ENCODE results near the gene FRMPD4.

FRMPD4 gene

GRCh38 chrX:12307961-12308360 is 169.7 kb downstream of the FRMPD4 start:
- DNase-seq: no peak

GRCh38 chrX:12308420-12308819 is 170.1 kb downstream of the FRMPD4 start:
- no peak for DNase-seq

DNA sequence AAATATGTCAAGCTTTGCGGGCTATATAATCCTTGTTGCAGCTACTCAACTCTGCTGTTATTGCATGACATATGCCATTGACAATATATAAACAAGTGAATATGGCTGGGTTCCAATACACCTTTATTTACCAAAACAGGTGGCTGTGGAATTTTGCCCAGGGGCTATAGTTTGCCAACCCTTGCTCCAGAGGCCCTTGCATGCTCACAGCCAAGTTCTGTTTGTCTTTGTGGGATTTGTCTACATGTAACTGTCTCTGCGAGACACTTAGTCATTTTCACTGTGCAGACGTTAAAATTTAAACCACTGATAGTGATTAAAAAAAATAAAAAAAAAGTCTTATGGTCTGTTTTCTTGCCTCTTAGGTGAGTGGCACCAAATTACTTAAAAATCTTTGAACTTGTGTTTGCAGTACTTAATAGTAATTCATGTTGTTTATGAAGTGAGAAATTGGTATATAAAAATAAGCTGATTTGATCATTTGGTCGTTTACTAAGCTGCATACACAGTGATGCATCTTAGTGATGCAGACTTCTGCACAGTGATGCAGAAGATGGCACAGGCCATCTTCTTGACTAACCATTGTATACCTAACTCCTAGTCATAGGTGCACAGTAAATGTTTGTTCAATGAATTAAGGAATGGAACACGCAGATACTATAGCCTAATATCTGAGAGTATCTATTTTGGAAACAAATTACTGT is 170.9 kb downstream of the FRMPD4 start:
- no peak for DNase-seq

DNA sequence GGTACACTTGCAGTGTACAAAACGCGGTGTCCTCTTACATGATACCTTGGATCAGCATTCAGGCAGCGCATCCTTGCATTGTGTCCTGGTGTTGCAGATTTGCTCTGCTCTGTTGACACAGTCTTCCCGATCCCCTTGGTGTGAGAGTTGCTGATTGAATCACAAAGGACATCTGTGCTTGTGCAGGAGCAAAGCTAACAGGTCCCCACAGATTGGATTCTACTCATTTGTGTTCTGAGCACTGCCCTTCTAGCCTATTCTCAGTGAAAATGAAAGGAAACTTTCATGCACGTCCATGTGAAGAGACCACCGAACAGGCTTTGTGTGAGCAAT is 171.4 kb downstream of the FRMPD4 start:
- no peak for DNase-seq

GRCh38 chrX:12314651-12315050 is 176.4 kb downstream of the FRMPD4 start:
- no peak for DNase-seq

DNA sequence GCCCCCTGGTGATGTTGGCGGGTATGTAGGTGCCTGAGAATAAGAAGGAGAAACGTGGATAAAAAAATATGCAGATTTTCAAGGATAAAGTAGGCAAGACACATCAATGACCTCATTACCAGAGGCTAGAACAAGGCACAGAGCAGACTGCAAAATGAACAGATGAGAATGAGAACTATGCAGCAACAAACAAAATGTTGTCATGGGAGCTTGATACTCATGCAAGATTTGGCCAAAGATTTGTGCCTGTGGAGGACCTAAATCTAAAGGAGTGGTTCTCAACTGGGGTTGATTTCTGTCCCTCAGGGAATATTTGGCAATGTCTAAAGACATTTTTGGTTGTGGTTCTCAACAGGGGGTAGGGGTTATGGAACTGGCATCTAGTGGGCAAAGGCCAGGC is 177.3 kb downstream of the FRMPD4 start:
- no peak for DNase-seq

DNA sequence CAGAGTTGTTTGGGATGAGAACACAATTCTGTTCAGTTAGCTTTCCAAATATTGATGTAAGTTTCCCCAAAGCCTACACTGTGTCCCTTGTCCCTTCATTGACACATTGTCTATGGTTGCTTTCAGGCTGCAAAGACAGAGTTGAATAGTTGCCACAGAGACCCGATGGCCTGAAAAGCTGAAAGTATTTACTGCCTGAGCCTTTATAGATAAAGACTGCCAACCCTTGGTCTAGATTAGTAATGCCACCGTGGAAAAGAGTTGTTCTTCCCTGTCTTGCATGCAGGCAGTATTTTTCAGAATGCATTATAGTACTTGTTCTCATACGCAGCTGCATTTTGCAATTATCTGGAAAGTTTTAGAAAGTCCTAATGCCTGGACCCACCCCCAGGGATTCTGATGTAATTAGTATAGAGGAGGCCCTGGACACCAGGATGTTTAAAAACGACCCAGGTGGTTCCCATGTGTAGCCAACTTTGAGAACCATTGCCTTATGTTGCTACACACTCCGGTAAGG is 180.8 kb downstream of the FRMPD4 start:
- no peak for DNase-seq

GRCh38 chrX:12319992-12320391 is 181.7 kb downstream of the FRMPD4 start:
- no peak for DNase-seq

DNA sequence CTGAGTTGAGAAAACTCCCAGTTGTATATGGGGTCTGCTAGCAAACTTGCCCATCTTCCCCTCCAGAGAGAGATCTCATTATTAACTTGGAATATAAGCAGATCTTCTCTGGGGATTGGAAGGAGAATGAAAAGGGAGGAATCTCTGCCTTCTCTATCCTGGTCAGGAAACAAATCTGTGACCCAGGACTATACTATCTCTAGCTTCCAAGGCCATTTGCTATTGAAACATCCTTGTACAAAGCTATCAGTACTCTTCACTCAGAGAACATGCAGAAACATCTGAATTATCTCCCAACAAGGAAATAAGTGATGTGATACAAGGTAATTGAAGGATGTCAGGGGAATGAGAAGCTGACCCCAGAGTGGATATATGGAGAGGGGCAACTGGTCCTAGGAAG is 183.8 kb downstream of the FRMPD4 start:
- DNase-seq: no peak

- no peak for DNase-seq
Measured at GRCh38 chrX:12325171-12325570, 186.9 kb downstream of the FRMPD4 start.

DNA sequence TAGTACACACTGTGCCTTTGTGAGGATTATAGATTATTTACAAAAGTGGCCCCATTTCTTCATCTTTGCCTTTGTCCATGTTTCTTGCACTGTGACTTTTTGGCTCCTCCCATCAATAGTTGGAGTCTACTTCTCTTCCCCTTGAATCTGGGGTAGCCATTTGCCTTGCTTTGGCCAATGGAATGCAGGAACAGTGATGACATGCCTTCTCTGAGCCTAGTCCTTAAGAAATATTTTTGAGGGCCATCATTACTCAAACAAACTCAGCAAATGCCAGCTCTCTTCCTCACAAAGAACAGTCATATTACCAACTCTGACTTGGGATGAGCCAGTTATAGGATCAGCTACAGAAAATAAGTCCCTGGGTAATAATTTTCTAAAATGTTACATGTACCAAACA is 189.6 kb downstream of the FRMPD4 start:
- DNase-seq: no peak

- DNase-seq: no peak
Measured at GRCh38 chrX:12329476-12329875, 191.2 kb downstream of the FRMPD4 start.

DNA sequence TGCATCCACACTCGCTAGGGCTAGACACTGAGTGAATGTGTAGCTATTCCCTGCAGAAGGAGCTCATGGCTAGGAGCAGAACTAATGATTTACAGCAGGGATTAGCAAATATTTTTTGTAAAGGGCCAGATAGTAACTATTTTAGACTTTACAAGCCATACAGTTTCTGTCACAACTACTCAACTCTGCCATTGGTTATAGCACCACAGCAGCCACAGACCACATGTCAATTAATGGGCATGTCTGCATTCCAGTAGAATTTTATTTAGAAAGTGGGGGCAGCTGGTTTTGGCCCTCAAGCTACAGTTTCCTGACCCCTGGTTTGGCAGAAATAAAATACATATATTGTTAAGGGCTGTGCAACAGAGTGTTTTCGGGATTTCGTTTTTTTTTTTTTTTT is 192.6 kb downstream of the FRMPD4 start:
- DNase-seq: no peak

DNA sequence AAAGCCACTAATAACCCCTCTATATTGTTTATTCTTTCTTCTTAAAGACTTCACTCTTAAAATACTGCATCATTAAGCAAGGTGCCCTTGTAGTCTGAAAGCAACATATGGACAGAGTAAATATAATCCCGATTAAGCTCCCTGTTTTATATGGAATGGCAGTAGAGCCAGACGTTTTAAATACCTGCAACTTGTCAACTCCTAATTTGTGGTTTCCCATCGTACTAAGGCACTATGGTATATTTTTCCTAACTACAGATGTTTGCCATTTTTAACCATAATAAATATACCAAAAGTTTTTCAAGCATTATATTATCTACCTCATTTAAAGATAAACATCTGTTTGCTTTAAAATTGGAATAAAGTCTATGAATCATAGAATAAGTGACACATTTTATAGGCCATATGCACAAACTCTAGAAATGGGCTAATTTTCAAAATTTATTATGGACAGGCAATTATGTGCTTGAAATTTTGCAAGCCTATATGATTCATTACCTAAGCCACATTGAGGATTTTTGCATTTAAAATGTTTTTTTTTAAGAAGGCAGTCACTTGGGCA is 194.6 kb downstream of the FRMPD4 start:
- DNase-seq: no peak

GRCh38 chrX:12339921-12340320 is 201.6 kb downstream of the FRMPD4 start:
- DNase-seq: no peak

DNA sequence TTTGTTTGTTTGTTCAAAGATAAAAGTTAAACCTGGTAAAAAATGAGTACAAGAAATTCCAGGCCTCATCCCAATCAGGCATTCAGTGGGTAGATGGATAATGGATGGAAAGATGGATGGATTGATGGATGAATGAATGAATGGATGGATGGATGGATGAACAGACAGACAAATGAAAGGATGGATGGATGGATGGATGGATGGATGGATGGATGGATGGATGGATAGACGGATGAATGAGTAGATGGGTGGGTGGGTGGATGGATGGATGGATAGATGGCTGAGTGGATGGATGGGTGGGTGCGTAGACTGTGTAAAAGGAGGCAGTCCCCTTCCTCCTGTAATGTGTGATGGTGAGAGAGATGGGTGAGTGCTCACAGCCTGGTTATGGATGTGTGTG is 206.7 kb downstream of the FRMPD4 start:
- DNase-seq: no peak

DNA sequence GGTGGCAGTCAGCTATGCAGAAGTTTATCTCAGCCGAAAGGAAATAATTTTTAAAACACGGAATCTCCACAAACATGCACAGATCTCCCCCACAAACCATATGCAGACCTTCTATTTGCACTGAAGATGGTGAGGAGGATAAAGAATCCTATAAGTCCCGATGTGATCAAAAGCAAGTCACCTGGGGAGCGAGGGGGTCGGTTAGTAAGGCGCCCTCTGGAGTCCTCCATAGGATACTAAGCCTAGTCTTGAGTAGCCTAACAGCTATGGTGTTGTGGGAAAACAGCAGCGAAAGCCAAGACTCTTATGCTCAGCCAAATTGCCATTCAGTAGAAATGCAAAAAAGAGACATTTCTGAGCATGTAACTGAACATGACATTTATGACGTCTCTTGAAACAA is 210.9 kb downstream of the FRMPD4 start:
- DNase-seq: no peak

DNA sequence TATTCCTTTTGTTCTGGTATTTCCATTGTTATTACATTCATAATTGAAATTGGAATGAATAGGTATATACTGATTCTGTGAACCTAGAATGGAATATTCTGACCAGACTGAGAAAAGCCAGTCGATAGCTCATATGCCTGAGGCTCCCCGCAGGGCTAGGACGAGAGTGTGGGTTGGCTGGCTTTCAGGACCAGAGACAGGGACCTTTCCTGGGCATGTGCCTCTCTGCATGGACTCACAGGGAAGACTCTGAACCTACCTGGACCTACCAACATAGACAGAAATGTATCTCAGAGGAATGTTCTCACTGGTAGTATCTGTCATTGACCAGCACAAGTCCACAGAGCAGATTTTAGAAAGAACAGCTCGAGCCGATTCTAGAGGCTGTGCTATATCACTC is 214.6 kb downstream of the FRMPD4 start:
- DNase-seq: no peak

DNA sequence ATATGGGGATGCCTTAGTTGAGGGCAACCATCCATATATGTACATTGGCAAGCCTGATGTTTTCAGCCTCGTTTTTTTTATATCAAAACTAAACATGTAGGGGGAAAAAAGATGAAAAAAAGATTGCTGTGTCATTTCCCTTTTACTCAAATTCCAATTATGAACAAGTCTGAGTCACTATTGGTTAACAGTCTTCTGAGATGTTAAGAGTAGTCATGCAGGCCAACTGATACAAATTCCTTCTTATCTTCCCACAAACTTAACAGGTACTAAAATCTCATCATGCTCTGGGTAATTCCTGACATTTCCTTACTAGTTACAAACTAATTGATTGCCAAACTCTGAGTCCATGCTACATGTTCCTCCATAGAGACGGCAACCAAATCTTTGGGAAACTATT is 222.1 kb downstream of the FRMPD4 start:
- DNase-seq: no peak

- no peak for DNase-seq
Measured at GRCh38 chrX:12360986-12361598, 222.8 kb downstream of the FRMPD4 start.

DNA sequence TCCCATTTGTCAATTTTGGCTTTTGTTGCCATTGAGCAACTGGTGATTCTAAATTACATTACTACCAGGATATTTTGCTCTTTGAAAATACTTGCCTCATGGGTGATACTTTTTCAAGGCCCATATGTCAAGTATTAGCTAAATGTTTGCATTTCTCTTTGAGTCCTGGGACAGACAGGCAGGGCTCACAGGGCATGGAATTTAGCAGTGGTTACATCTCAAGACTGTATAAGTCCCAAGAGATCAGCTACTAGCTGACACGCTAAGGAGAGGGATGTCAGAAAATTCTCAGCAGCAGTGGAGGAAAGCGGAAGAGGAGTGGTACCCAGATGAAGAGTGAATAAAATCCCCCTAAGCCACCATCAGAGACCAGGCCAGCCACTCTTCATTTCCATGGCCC is 224.9 kb downstream of the FRMPD4 start:
- no peak for DNase-seq

DNA sequence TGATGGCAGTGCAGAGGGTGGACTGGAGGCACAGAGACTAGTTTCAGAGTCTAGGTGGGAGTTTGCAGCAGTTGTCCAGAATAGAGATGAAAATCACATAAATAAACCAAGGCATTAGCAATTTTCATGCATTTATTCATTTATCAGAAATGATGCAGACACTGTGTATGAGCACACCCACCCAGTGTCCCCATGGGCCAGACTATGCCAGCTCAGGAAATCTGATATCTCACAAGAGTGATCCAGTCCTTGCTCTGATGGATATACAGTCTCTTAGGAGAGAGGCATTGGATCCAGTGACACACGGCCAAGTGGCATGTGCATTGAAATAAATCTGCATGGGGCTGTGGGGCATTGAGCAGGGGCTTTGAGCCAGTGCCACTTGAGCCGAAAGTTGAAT is 228.2 kb downstream of the FRMPD4 start:
- DNase-seq: no peak

GRCh38 chrX:12367254-12367653 is 229.0 kb downstream of the FRMPD4 start:
- DNase-seq: no peak

DNA sequence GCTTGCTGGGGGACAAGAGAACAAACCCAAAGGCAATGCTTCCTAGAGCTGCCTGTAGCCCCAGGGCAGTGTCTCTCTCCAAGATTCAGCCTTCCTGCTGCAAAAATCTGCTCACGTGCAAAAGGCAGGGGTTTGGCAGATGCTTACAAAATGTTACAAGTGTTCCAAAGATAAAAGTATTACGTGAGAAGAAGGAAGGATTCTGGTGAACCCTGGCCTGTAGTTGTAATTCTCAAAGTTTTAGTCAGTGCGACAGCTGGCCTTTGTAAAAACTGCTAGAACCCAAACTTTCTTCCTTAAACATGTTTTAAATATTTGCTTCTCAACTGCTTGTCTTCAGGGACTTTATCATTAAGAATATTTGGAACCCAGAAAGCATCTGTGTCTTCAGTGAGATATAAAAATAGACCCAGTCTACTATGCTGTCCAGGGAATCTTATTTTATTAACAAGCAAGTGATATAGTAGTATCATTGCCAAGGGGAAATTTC is 232.3 kb downstream of the FRMPD4 start:
- no peak for DNase-seq

GRCh38 chrX:12372111-12372510 is 233.8 kb downstream of the FRMPD4 start:
- no peak for DNase-seq
